Fibroblast of lung (primary cell): ENCODE results near the gene GOPC.

Experiments used
- CTCF ChIP-seq, 2 donors: IDR thresholded peaks in 1 of 2; conservative IDR thresholded peaks in 1 of 2; 1 replicate in 1 of 2; 2 replicates in 1 of 2; pipeline ENCODE4 v1.5.1; 2011 to 2012; ENCODE audit warnings: low read length in 2 of 2, control low read depth in 1 of 2, inconsistent platforms in 1 of 2, low read depth in 1 of 2, mild to moderate bottlenecking in 1 of 2
- EZH2 ChIP-seq: IDR thresholded peaks from 2 replicates; pipeline ENCODE4 v1.5.1; 2012; ENCODE audit warnings: low read length, control low read depth, mild to moderate bottlenecking; ENCODE audit errors: missing control alignments

DNA sequence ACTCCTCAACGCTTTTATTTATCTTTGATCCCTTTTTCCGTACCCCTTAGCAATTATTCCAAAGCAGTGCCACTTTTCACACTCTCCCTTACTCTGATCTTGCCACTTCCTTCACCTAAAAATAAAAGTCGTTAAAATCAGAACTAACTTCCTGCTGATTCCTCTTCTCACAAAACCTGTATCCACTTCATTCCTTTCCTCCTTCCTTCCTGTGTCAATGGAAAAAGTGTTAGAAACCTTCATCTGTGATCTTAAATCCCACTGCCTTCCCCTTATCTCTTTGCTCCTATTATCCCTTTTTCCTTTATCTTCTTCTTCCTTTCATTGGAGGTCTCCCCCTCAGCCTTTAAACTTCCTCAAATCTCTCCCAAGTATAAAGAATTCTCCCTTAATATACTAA, 49.2 kb downstream of the GOPC start:
- TF ChIP-seq CTCF (conservative IDR thresholded peaks at IDR 0.05 in 1 of 2, IDR thresholded peaks at IDR 0.05 in 1 of 2; ENCODE audit: low read depth in 1 of 2, low read length in 2 of 2) (no peak), EZH2 (no peak)
